HG02642 (cell line): ENCODE measurements around the gene P4HA1.

Experiments used
- ATAC-seq: cut with Tn5 transposase; IDR thresholded peaks from one replicate; pipeline ENCODE4 v1.9.1; 2021; ENCODE audit warnings: mild to moderate bottlenecking; ENCODE audit not compliant: unreplicated experiment, poor library complexity

Gene P4HA1

GRCh38 chr10:73095481-73096021, 1.1 kb downstream of the P4HA1 start:
- ATAC-seq: no peak

- no peak for ATAC-seq
Measured at GRCh38 chr10:73094986-73095480, 1.6 kb downstream of the P4HA1 start.

GRCh38 chr10:73093922-73094850, 2.5 kb downstream of the P4HA1 start:
- no peak for ATAC-seq

DNA sequence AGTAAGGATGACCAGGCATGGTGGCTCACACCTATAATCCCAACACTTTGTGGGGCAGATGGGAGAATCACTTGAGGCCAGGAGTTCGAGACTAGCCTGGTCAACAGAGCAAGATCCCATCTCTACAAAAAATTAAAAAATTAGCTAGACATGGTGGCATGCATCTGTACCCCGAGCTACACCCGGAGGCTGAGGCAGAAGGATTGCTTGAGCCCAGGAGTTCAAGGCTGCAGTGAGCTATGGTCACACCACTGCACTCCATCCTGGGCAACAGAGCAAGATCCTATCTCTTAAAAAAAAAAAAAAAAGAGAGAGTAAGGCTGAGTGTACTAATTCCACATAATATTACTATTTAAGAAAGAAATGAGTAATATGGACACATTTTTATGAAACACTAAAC, 3.8 kb downstream of the P4HA1 start:
- no peak for ATAC-seq

- ATAC-seq: no peak
Measured at GRCh38 chr10:73088304-73088703, 8.4 kb downstream of the P4HA1 start.

- no peak for ATAC-seq
Measured at GRCh38 chr10:73086816-73087215, 9.8 kb downstream of the P4HA1 start.

DNA sequence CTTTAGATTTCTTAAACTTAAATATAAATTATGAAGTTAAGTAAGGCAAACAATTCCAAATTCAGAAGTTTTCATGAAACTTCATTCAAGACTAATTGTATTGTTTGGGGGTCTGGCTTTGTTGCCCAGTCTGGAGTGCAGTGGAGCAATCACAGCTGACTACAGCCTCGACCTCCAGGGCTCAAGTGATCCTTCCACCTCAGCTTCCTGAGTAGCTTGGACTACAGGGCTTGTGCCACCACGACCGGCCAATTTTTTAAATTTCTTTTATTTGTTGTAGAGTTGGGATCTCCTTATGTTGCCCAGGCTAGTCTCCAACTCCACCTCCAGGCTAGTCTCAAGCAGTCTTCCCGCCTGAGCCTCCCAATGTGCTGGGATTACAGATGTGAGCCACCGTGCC, 12.5 kb downstream of the P4HA1 start:
- ATAC-seq: no peak

GRCh38 chr10:73083221-73083620, 13.4 kb downstream of the P4HA1 start:
- no peak for ATAC-seq

GRCh38 chr10:73079779-73080541, 16.7 kb downstream of the P4HA1 start:
- peak; percentile 60 for ATAC-seq

DNA sequence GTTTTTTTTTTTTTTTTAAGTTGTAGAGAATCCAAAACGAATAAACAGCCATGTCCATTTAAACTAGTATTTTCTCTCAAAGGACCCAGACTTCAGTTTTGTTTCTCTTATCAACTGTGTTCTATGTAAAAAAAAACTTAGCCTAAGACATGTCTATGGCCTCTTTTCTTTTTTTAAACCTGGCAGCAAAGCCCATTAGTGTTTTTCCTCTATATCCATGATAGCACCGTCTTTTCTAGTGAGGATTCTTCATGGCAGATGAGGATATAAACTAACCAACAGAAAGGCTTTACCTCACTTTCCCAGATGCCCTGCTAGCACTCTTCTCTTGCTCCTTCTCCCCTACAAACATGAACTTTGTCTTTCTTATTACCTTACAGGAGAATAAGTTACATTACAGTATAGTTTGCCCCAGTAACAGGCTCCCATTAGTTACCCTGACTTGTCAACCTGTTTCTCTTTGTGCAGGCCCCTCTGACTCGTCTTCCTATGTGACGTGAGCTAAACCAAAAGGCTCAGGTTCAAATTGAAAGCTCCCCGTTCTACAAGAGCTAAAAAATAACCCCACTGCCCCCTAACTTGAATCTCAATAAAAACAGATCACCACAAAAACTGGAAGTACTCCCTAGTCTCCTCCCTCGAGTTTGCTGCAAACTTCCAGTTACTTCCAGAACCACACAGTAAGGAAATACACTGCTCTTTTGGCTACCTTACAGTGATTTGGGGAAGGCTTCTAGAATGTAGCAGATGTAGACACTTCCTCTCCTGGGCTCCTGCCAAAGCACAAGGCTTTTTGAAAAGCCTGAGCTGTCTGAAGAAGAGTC, 20.1 kb downstream of the P4HA1 start:
- ATAC-seq: peak; percentile 49

GRCh38 chr10:73075829-73076228, 20.8 kb downstream of the P4HA1 start:
- no peak for ATAC-seq

DNA sequence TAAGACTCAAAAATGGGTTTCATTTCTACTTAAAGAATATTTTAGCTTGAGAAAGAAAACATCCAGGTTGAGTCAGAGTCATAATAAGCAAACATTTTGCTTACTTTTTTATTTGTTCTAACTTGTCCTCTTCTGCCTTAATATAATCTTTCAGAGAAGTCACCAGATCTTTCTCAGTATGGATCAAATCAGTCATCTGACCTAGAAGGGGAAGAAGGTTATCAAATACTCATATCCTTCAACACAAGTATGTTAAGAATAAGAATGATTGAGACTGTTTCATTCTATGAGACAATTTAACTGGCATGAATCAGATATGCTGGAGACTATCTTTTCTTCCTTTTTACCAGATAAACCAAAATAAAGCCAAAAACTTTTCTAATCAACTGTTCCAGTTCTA, 23.0 kb downstream of the P4HA1 start:
- no peak for ATAC-seq

GRCh38 chr10:73065441-73065840, 31.2 kb downstream of the P4HA1 start:
- ATAC-seq: no peak

GRCh38 chr10:73061743-73062142, 34.9 kb downstream of the P4HA1 start:
- no peak for ATAC-seq

DNA sequence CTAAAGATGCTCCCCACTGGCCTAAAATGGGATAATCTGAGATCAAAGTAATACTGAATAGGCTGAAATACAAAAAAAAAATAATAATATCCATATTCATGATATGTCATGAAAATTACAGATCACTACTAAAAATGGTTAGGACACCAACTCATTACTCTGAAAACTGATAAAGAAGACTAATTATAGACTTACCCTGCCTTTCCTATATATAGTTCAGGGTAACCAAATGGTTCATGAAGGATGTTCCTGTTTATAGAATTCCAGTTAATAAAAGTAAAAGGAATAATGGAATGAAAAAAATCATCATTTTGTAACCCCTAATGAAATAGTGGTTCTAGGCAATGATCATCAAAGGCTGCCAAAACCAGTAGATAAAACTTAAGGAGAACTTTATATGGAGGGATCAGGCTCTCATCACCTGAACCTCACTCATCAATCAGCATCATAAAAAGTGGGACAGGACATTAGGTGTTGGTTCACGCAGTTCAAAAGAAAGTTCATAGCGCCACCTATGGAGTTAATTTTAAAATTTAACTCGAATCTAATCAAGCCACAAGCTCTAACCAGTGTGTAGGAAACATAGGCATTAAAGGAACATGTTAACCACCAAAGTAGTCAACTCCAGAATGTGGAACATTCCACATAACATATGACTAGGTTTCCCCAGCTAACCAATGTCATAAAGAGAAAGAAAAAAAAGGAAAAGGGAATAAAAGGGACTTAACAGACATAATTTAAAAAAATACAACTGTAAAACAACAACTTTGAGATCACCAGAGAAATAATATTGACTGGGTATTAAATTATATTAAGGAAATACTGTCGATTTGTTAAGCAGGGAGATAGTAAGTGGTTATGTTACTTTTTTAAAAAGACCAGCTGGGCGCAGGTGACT, 35.7 kb downstream of the P4HA1 start:
- ATAC-seq: no peak

DNA sequence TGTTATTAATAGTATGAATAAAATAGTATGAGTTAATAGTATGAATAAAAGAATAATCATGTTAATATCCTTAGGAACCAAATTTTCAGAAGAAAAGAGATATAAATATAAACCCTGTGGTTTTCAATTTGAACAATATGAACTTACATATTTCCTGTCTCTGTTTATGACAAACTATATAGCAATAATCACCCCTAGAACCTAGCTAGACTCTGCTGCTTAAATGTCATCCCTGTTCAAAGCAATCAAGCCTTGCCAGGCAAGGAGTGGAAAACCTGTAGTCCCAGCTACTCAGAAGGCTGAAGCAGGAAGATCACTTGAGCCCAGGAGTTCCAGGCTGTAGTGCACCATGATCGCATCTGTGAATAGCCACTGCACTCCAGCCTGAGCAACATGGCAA, 36.5 kb downstream of the P4HA1 start:
- ATAC-seq: no peak

GRCh38 chr10:73058057-73058591, 38.5 kb downstream of the P4HA1 start:
- ATAC-seq: no peak

GRCh38 chr10:73054286-73054685, 42.4 kb downstream of the P4HA1 start:
- peak; percentile 91 for ATAC-seq

GRCh38 chr10:73053275-73053674, 43.4 kb downstream of the P4HA1 start:
- no peak for ATAC-seq
